PFSK-1 (cell line): ENCODE results near the gene NPIPB8.

Source experiments
- FOXP2 ChIP-seq: optimal IDR thresholded peaks from 2 replicates; pipeline ENCODE3; 2011; ENCODE audit warnings: borderline replicate concordance, control low read depth, inconsistent platforms; ENCODE audit not compliant: insufficient read depth; ENCODE audit errors: extremely low read length, extremely low read depth
- POLR2AphosphoS5 ChIP-seq: IDR thresholded peaks from 2 replicates; pipeline ENCODE4 v1.6.1; 2012; ENCODE audit warnings: low read depth, mild to moderate bottlenecking, control low read depth, low read length, moderate library complexity
- REST ChIP-seq, 2 experiments: IDR thresholded peaks; 2 replicates each; pipeline versions ENCODE4 v1.6.1 to v1.8.0; 2011 to 2012; ENCODE audit warnings: low read depth in 2 of 2, low read length in 2 of 2, control low read depth in 1 of 2, inconsistent platforms in 1 of 2, mild to moderate bottlenecking in 1 of 2, moderate library complexity in 1 of 2; ENCODE audit not compliant: insufficient read depth in 1 of 2
- SIN3A ChIP-seq: IDR thresholded peaks from 2 replicates; pipeline ENCODE4 v1.6.1; 2012; ENCODE audit warnings: mild to moderate bottlenecking, low read length, moderate library complexity, borderline replicate concordance; ENCODE audit not compliant: insufficient read depth
- TAF1 ChIP-seq: IDR thresholded peaks from 2 replicates; pipeline ENCODE4 v1.6.1; 2012; ENCODE audit warnings: low read length, control low read depth, borderline replicate concordance; ENCODE audit not compliant: insufficient read depth

NPIPB8 gene

GRCh38 chr16:28602529-28602928, 35.3 kb upstream of the NPIPB8 start:
- TF ChIP-seq POLR2AphosphoS5 = no peak
- no peak for TF ChIP-seq FOXP2
- TF ChIP-seq REST (IDR thresholded peaks at IDR 0.05; ENCODE audit: insufficient read depth in 1 of 2, low read depth in 2 of 2, low read length in 2 of 2) = no peak
- no peak for TF ChIP-seq TAF1
- no peak for TF ChIP-seq SIN3A

- no peak for TF ChIP-seq POLR2AphosphoS5
- no peak for TF ChIP-seq SIN3A
Observed at GRCh38 chr16:28603381-28604185, 34.3 kb upstream of the NPIPB8 start.

GRCh38 chr16:28604186-28604565, 33.7 kb upstream of the NPIPB8 start:
- no peak for TF ChIP-seq POLR2AphosphoS5
- TF ChIP-seq TAF1 = no peak
- no peak for TF ChIP-seq REST (IDR thresholded peaks at IDR 0.05; ENCODE audit: insufficient read depth in 1 of 2, low read depth in 2 of 2, low read length in 2 of 2)
- no peak for TF ChIP-seq SIN3A
- TF ChIP-seq FOXP2 = no peak

- no peak for TF ChIP-seq TAF1
- TF ChIP-seq POLR2AphosphoS5 = no peak
- TF ChIP-seq FOXP2 = no peak
- no peak for TF ChIP-seq REST (IDR thresholded peaks at IDR 0.05; ENCODE audit: insufficient read depth in 1 of 2, low read depth in 2 of 2, low read length in 2 of 2)
- no peak for TF ChIP-seq SIN3A
Observed at GRCh38 chr16:28606291-28607115, 31.4 kb upstream of the NPIPB8 start.

- TF ChIP-seq REST (IDR thresholded peaks at IDR 0.05; ENCODE audit: insufficient read depth in 1 of 2, low read depth in 2 of 2, low read length in 2 of 2) (no peak), TAF1 (no peak), POLR2AphosphoS5 (no peak), FOXP2 (no peak)
Observed at GRCh38 chr16:28607116-28607623, 30.7 kb upstream of the NPIPB8 start.
